Upper lobe of right lung (tissue), 1 donor: ENCODE data around the gene KPNA1. TPM values are rescaled to one million over a fixed set of nuclear protein-coding genes. Genes with fewer than 3 reads are reported as not detected.

Experiments
- ATAC-seq: fragments of 200-7000 bp; cut with Tn5 transposase; one replicate; pipeline ENCODE4 v1.9.1; 2020; ENCODE audit warnings: mild to moderate bottlenecking, moderate library complexity
- DNase-seq: peaks from one replicate; pipeline ENCODE4 v3.0.0-alpha.2; 2020
- H3K27ac ChIP-seq: fragments of 200-600 bp; one replicate; pipeline ENCODE4 v1.8.0; 2022
- H3K27me3 ChIP-seq: fragments of 200-600 bp; one replicate; pipeline ENCODE4 v1.8.0; 2022; ENCODE audit warnings: mild to moderate bottlenecking
- H3K36me3 ChIP-seq: fragments of 200-600 bp; one replicate; pipeline ENCODE4 v1.8.0; 2022
- H3K4me1 ChIP-seq: fragments of 200-600 bp; one replicate; pipeline ENCODE4 v1.8.0; 2022
- H3K4me3 ChIP-seq: fragments of 200-600 bp; one replicate; pipeline ENCODE4 v1.8.0; 2022; ENCODE audit warnings: mild to moderate bottlenecking
- H3K9me3 ChIP-seq: fragments of 200-600 bp; one replicate; pipeline ENCODE4 v1.8.0; 2022
- intact Hi-C: fragments of 100-400 bp; cut with DNase I; formaldehyde crosslinking; loops from one replicate; pipeline ENCODE4 v1.11.0; 2022
- total RNA-seq: library from RNA; stranded (reverse); fragmentation: NEBNext Ultra II Directional; extraction: Animal tissue kit (Norgen Biotek cat#: 25700); gene quantifications from one replicate; pipeline ENCODE4 v1.2.1, GENCODE V29; 2021
- TF ChIP-seq, protein P1 (sequence below): fragments of 200-600 bp; IDR thresholded peaks from one replicate; pipeline ENCODE4 v1.8.0; 2022; ENCODE audit warnings: antibody characterized with exemption
- donor health status: DM: no; HTN: yes; CAD: no; lungs with severe emphysema.

The KPNA1 gene
- total RNA-seq, 1 donor from 2014 or later, result 60.4 TPM

DNA sequence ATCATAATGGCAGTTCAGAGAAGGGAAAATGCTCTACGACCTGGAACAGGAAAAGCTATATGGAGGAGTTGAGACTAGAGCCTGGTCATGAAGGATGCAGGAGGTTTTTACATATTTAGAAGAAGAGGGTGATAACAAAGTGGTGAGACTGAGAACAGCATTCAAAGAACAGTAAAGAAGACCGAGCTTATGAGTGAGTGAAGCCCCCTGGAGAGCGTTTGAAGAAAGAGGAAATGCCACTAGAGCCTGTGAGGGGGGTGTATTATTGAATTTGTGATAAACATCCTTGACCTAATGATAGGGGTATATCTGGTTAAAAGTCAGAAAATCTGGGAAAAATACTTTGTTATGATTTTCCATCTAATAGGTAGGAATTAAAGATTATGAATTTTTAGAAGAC, 45.2 kb upstream of the KPNA1 start:
- no peaks in the 10 kb centered on the region for H3K27me3 ChIP-seq
- intact Hi-C loops, result loop anchor here (5.0 kb wide), 1 partner anchor 117 kb away; no protein-coding TSS in a partner anchor
- ATAC-seq (no peak), DNase-seq (no peak)
- H3K4me3 ChIP-seq, result no peak overlapping the region
- TF ChIP-seq, protein P1, sequence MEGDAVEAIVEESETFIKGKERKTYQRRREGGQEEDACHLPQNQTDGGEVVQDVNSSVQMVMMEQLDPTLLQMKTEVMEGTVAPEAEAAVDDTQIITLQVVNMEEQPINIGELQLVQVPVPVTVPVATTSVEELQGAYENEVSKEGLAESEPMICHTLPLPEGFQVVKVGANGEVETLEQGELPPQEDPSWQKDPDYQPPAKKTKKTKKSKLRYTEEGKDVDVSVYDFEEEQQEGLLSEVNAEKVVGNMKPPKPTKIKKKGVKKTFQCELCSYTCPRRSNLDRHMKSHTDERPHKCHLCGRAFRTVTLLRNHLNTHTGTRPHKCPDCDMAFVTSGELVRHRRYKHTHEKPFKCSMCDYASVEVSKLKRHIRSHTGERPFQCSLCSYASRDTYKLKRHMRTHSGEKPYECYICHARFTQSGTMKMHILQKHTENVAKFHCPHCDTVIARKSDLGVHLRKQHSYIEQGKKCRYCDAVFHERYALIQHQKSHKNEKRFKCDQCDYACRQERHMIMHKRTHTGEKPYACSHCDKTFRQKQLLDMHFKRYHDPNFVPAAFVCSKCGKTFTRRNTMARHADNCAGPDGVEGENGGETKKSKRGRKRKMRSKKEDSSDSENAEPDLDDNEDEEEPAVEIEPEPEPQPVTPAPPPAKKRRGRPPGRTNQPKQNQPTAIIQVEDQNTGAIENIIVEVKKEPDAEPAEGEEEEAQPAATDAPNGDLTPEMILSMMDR, result no peak
- H3K27ac ChIP-seq, result no peak overlapping the region
- H3K9me3 ChIP-seq, result no peaks in the 10 kb centered on the region
- peaks cover 49% of the 10 kb centered on the region for H3K36me3 ChIP-seq
- peaks cover 8% of the 10 kb centered on the region for H3K4me1 ChIP-seq

DNA sequence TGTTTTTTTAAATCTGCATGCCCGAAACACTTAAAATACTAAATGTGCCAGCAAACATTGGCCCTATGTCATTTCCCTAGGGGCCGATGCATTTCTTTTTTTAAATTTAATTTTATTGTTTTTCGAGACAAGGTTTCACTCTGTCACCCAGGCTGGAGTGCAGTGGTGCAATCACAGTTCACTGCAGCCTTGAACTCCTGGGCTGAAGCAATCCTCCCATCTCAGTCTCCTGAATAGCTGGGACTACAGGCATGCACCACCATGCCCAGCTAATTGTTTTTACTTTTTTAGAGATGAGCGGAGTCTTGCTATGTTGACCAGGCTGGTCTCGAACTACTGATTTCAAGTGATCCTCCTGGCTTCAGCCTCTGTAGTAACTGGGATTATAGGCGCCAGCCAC, 43.9 kb upstream of the KPNA1 start:
- DNase-seq (no peak), ATAC-seq (no peak)
- intact Hi-C loops, result no loop called here

DNA sequence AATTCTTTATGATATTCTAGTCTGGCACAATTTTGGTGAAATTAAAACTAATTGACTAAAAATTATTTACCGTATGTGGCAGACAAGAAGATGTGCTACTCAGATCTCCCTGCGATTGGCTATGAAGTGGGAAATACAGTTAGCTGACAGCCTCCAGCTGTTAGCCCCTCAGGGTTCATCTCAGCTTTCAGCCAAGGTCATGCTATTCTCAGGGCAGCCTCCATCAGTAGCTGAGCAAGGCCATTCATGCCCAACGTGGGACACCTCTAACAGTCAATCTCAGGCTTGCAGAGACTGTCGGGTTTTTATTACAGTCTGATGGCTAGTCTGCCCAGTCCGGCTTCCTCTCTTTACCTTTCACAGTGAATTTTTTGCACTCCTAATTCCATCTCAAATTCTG, 42.6 kb upstream of the KPNA1 start:
- intact Hi-C loops, result no loop called here

More for the DNA sequence above, 43.9 kb upstream of the KPNA1 start:
- peaks cover 8% of the 10 kb centered on the region for H3K4me1 ChIP-seq
- no peak overlapping the region for H3K27ac ChIP-seq
- H3K9me3 ChIP-seq, result no peaks in the 10 kb centered on the region
- H3K27me3 ChIP-seq, result no peaks in the 10 kb centered on the region
- H3K4me3 ChIP-seq, result no peak overlapping the region
- TF ChIP-seq, protein P1, result no peak
- H3K36me3 ChIP-seq, result peaks cover 62% of the 10 kb centered on the region

DNA sequence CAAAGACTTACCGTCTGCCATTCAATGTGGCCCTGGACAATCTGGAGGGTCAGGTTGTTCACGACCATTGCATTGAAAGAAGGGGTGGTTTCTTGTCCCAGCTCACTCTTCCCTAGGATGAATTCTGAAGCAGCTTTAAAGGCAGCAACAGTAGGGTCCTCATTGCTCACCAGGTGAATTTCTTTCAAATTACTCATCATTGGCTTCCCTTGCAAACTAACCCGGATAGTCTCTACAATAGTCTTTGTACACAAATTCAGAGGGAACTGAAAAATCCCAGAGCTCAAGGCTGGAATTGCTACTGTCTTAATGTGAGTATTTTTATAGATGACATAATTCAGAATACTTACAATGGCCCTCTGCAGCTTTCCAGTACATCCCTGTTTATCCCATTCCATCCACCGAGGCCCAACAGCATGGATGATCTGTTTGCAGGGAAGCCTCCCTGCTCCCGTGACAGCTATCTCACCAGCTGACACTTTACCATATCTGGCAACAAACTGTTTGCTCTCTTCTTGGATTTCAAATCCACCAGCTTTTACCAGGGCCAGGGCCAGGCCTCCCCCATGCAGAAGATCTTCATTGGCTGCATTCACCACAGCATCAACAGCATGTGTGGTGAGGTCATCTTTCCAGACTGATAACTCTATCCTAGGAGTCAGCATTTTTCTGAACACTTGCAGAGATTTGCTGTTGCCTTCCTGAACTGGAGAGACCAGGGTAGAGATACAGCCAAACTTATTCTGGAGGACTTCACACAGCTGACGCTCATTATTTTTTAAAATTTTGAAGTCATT, 40.7 kb upstream of the KPNA1 start:
- H3K4me3 ChIP-seq, result no peak overlapping the region

More for the DNA sequence above, 42.6 kb upstream of the KPNA1 start:
- no peak overlapping the region for H3K4me3 ChIP-seq
- H3K9me3 ChIP-seq, result no peaks in the 10 kb centered on the region
- TF ChIP-seq, protein P1, result no peak
- ATAC-seq (no peak), DNase-seq (no peak)
- H3K27me3 ChIP-seq, result no peaks in the 10 kb centered on the region
- no peak overlapping the region for H3K27ac ChIP-seq
- H3K4me1 ChIP-seq, result no peaks in the 10 kb centered on the region
- H3K36me3 ChIP-seq, result peaks cover 75% of the 10 kb centered on the region

DNA sequence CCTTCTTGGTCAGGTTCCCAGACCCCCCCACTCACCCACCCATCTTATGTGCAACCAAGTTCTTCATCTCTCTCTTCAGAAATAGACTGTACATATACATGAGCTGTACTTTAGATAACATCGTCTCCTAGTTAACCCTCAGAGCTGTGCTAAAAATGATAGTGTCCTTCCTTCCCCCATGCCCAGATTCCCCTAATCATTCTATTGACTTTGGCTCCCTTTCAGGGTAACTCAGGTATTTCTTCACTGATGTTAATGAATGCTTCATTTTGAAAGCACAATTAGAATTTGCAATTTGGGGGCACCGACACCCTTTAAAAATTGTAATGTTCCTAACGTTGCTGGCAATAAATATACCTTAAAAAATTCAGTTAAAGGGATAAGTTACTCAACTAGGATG, 38.4 kb upstream of the KPNA1 start:
- no peaks in the 10 kb centered on the region for H3K9me3 ChIP-seq
- TF ChIP-seq, protein P1, result no peak
- ATAC-seq (no peak), DNase-seq (no peak)
- H3K27ac ChIP-seq, result no peak overlapping the region
- no peaks in the 10 kb centered on the region for H3K4me1 ChIP-seq
- H3K27me3 ChIP-seq, result no peaks in the 10 kb centered on the region
- H3K4me3 ChIP-seq, result no peak overlapping the region
- intact Hi-C loops, result no loop called here
- H3K36me3 ChIP-seq, result peaks cover 100% of the 10 kb centered on the region

More for the DNA sequence above, 40.7 kb upstream of the KPNA1 start:
- Histone ChIP-seq H3K27me3 (no peaks in the 10 kb centered on the region), H3K4me1 (no peaks in the 10 kb centered on the region), H3K9me3 (no peaks in the 10 kb centered on the region), H3K36me3 (peaks cover 94% of the 10 kb centered on the region), H3K27ac (no peak overlapping the region)
- TF ChIP-seq, protein P1, result no peak
- DNase-seq, result no peak
- intact Hi-C loops, result no loop called here
- ATAC-seq, result no peak
